ENCODE results near the gene SPTBN1.

SPTBN1 gene

DNA sequence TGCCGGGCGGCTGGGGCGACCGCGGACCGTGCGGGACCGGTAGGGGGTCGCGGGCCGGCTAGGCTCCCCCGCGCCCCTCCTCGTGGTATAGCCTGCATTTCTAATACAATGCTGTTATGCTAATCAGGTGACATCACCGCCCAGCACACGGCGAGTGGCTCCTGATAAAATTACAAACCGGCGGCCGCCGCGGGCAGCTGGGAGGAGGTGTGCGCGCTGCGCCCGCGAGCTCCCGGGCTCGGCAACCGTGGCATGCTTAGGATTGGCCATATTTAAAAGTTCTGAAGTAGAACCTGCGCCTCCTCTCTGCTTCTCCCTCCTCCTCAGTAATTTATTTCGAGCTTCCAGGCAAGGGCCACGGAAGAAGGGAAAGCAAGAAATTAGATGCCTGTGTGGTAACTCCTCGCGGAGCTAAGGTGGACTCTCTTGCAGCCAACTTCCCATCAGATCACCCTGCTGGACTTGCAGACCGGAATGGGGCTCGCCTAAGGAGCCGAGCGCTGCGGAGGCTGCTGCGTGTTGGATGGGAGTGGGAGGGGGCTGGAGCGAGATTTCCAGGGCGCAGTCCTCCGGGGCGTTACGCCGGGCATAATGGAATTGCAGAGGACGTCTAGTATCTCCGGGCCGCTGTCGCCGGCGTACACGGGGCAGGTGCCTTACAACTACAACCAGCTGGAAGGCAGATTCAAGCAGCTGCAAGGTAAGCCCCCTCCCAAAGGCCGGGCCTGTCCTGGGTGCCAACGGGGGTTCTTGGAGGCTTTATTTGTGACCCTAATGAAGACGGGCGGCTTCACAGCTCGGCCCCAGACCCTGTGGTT is 102.3 kb downstream of the SPTBN1 start:
- DNase-seq: peak; percentile 36

- DNase-seq: no peak
These were observed 102.9 kb downstream of the SPTBN1 start for GRCh38 chr2:54559006-54559445.

DNA sequence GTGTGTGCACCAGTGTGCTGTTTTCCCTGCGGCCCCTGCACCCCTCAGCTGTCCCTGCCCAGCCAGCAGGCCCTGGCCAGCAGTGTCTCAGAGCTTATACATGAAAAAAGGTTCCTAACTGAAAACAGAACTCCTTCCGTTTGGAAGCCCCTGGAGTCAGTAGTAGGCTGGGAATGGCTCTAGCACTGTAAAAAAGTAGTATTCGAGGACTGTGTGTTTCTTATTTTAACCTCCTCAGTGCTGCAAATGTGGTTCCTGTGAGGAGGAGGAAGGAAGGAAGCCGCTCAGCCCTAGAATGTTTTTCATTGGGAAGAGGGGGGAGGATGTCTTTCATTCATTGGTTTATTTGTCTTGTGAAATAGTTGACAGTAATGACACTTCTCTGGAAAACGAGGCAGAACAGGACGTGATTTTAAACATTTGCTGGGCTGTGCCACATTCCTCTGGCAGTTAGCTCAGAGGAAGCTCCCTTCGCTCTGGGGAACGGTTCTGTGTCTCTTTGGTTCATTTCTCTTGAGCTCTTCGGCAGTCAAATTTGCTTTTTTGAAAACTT is 103.5 kb downstream of the SPTBN1 start:
- peak; percentile 51 for DNase-seq

DNA sequence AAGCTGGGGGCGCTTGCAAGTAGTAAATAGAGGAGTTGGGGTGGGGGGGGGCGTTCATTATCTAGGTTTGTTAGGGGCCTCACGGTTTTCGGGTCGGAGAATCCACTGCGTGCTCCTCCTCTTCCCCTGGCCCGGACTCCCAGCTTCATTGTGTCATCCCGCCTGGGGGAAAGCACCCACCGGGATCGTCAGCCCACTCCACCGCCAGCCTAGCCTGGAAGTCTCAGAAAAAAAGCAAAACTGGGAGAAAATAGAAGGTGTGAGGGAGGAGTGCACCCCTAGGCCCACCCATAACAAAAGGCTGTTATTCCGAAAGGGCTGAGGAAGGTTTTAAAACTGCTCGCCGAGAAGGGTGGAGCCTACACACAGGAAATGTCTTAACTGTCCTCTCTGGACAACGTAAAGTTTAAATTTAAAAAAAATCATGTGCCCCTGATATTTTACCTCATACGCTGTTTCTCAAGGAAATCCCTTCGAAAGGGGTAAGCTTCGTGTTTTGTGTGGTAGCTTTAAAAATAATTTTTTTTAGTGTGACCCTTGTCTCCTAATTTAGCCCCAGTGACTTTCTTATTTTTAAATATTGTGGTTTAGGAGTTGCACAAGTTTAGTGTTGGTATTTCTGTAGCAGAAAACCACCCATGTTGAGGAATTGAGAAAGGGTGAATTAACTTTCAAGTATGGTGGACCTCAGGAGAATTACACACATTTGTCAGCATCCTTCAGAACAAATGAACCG is 104.2 kb downstream of the SPTBN1 start:
- peak; percentile 48 for DNase-seq

GRCh38 chr2:54561010-54561409 is 104.9 kb downstream of the SPTBN1 start:
- no peak for DNase-seq

DNA sequence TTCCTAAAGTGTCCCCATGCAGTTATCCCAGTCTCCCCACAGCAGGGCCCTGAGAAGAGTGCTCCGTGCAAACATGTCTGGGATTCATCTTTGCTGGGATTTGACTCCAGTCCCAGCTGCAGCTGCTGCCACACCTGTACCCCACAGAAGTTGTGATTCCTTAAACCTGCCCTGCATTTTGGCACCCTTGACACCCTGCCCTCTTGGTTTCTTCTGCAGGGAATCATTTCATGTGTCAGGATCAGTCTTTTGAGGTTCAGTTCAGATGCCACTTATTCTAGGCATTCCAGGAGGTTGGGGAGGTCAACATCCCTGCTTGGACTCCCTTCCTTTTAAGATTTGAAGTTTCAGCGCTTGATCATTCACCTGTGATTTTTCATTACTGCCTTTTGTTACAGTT is 108.3 kb downstream of the SPTBN1 start:
- DNase-seq: no peak

- no peak for DNase-seq
These were observed 109.4 kb downstream of the SPTBN1 start for GRCh38 chr2:54565551-54565950.

GRCh38 chr2:54566896-54567295 is 110.8 kb downstream of the SPTBN1 start:
- no peak for DNase-seq

DNA sequence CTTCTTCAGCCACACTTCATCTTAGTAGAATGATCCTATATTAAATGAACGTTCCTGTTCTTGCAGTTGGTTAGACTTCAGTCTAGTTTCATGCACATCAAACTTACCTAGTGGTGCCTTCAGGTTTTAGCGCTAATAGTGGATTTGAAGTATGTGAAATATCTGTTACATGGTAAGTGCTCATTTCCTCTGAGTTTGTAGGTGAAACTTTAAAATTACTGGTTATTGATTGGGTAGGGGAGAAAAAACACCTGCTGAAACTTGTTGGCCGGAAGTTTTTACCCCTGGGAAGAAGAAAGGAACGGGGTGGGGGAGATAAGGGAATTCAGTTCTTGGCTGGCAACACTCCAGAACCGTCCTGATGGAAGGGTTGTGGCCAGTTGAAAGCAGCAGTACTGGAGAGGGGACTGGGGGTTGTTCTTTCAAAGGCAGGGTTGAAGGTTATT is 112.8 kb downstream of the SPTBN1 start:
- DNase-seq: no peak

- DNase-seq: no peak
These were observed 113.7 kb downstream of the SPTBN1 start for GRCh38 chr2:54569745-54570301.

- no peak for DNase-seq
These were observed 114.3 kb downstream of the SPTBN1 start for GRCh38 chr2:54570321-54570855.

- no peak for DNase-seq
These were observed 115.0 kb downstream of the SPTBN1 start for GRCh38 chr2:54570925-54571694.

DNA sequence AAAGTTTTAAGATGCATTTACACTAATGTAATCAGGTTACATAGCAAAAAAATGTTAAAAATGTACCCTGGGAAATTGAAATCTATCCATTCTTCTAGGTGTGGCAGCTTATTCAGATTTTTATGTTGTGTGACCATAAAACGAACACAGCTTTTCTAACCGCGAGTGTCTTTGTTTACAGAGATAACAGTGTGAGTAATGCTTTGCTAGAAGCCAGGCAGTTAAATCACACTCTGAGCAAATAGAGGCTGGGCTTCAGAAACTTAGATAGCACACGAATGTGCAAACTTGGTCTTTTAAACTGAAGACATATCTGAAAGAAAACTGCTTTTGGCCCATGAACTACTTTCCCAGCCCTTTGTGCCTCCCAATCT is 116.1 kb downstream of the SPTBN1 start:
- DNase-seq: no peak

DNA sequence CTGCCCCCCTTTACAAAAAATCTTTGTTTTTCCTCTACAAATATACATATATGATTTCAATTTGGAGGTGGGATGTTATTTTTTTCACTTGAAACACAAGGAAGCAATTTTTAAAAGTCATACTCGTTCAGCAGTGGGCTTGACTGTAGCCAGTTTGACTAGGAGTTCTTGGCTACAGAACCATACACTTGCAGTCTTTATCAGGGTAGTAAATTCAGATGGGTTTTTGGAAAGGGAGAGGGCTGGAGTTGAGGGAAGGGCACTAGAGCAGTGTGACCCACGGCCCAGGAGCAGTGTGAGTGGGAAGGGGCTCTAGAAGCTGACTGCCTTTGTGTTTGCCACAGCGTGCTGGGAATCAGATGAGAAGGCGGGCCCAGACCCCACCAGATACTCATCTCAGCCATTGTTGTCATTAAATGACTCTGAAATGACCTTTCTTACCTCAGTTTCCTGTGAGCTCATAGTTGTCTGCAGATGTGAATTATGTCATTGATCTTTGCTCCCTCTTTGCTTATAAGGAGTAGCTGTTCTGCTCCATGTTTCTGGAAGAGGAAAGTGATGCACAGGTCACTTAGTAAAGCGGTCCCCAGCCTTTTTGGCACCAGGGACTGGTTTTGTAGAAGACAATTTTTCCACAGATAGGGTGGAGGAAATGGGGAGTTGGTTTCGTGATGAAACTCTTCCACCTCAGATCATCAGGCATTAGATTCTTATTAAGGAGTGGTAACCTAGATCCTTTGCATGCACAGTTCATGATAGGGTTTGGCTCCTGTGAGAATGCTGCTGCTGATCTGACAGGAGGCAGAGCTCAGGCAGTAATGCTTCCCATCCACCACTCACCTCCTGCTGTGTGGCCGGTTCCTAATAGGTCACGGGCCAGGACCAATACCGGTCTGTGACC is 116.8 kb downstream of the SPTBN1 start:
- no peak for DNase-seq

DNA sequence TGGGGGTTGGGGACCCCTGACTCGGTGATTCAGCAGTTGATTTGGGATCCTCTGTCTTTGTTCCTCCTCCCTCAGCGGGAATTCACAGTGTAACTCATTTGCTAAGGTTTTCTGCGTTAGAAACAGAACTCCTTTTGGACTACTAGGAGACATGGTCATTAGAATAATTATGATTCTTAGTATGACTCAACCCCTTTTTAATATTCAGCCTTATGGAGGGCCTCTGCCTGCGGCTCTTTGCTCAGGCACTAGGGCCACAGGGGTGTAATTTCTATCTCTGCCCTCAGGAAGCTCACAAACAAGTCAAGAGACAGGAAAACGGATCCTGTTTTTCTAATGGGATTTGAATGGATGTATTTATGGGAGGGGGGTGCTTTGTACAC is 117.4 kb downstream of the SPTBN1 start:
- no peak for DNase-seq

DNA sequence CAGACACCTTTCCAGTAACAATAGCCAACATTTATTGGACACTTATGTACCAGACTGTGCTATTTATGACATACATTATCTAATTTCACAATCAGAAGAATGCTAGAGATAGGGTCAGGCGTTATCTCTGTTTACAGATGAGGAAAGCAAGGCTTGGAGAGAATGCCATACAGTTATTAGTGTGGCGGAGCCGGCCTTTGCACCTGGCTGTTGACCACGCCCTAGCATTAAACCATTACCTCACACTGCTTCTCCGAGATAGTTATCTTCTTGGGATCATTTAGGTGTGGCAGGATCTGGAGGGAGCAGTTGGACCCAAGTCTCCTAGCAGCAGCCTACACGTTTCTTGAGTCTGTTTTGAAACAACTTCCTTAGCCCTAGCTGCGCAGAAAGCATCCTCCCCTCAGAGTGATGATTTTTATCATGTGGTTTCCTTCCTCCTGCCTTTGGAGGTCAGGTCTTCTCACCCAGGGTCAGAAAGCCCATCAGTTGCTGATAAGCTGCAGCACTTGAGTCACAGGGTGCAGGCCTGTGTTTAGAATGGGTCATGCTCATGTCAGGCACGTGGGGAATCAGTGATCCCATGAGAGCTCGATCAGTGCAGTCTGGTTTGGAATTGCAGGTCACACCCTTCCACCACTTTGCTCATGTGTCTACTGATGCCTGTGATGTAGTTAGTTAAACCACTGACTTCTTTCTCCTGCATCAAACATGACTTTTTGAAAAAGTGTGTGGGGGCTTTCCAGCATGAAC is 118.2 kb downstream of the SPTBN1 start:
- no peak for DNase-seq

DNA sequence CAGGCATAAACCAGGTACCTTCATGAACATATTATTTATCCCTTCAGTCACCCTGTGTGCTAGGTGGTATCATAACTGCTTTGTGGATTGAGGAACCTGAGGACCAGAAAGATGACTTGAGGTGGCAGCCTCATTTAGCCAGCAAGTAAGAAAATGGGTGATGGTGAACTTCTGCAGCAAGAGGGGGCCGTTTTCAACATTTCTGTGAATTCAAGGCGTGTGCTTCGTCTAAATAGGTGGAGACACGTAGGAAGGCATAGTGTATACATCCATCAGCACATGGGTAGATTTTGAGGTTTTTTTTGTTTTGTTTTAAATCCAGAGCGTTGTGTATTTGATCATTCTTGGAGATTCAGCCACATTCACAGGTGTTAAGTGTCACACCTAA is 118.7 kb downstream of the SPTBN1 start:
- DNase-seq: no peak

DNA sequence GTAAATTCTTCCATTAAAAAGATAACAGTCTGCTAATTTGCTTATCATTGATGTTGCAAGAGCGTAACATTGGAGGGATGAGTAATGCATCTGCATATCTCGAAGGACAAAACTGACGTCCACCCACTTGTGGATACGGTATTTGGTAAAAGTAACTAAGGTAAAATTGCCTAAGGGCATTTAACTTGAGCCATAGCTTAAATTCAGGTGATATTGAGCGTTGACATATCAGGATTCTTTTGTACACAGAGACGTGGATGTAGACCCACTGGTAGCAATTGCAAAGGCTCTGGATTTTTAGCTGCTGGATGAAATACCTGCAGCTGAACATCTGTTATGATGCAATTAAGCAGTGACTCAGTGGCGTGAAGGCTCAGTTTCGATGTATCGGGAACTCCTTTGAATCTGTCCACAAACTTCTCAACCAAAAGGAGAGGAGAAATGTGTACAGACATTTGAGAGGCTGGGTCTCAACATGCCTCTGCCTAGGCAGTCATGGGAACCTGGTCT is 119.3 kb downstream of the SPTBN1 start:
- DNase-seq: no peak

DNA sequence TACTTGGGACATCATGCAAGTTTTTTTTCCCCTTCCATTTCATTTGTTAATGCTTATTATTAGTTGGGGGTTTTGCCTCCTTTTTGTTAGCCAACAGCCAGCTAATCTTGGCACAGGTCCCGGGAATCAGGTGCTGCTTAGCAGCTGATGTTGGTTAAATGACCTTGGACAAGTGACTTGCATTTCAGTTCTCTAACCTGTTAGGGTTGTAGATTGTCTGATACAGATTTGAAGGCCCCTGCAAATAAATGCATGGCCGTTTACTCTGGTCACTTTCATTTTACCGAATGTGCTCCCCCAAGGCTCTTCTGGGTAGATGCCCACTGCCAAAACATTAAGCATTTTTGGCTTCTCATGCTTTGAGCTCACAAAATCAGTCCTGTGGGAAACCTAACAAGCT is 120.9 kb downstream of the SPTBN1 start:
- no peak for DNase-seq

GRCh38 chr2:54577944-54578647 is 122.0 kb downstream of the SPTBN1 start:
- DNase-seq: no peak
